Hepatocyte (in vitro differentiated cells): ENCODE measurements around the gene DAAM1. TPM values are rescaled to one million over a fixed set of nuclear protein-coding genes. Genes with fewer than 3 reads are reported as not detected.
A peak's percentile ranks its signal among the peaks of the same experiment; 100 is the strongest.

ENCODE experiments used
- DNase-seq: peaks from one replicate; pipeline ENCODE4 v3.0.0-alpha.2; 2016; ENCODE audit warnings: low spot score
- H2AFZ ChIP-seq: fragments of 200-600 bp; sonication (generic); 2 replicates; pipeline ENCODE4 v1.6.0; 2016; ENCODE audit warnings: antibody characterized with exemption, mild to moderate bottlenecking
- H3K27ac ChIP-seq: fragments of 200-600 bp; sonication (generic); 2 replicates; pipeline ENCODE4 v1.5.1; 2016; ENCODE audit warnings: mild to moderate bottlenecking
- H3K27me3 ChIP-seq: fragments of 200-600 bp; sonication (generic); 2 replicates; pipeline ENCODE4 v1.6.1; 2016
- H3K36me3 ChIP-seq: fragments of 200-600 bp; sonication (generic); replicated peaks from 2 replicates; pipeline ENCODE4 v1.5.1; 2016; ENCODE audit warnings: low read depth; ENCODE audit not compliant: insufficient read depth
- H3K4me1 ChIP-seq: fragments of 200-600 bp; sonication (generic); 2 replicates; pipeline ENCODE4 v1.5.1; 2016; ENCODE audit warnings: mild to moderate bottlenecking, moderate library complexity; ENCODE audit not compliant: insufficient read depth
- H3K4me2 ChIP-seq: fragments of 200-600 bp; sonication (generic); 2 replicates; pipeline ENCODE4 v1.6.0; 2016
- H3K4me3 ChIP-seq: fragments of 200-600 bp; sonication (generic); 2 replicates; pipeline ENCODE4 v1.5.1; 2016; ENCODE audit warnings: mild to moderate bottlenecking
- H3K79me2 ChIP-seq: fragments of 200-600 bp; sonication (generic); 2 replicates; pipeline ENCODE4 v1.6.0; 2017; ENCODE audit warnings: mild to moderate bottlenecking
- H3K9me2 ChIP-seq: fragments of 200-600 bp; sonication (generic); replicated peaks from 2 replicates; pipeline ENCODE4 v1.6.0; 2017; ENCODE audit warnings: mild to moderate bottlenecking; ENCODE audit not compliant: insufficient read depth
- H3K9me3 ChIP-seq: fragments of 200-600 bp; sonication (generic); 2 replicates; pipeline ENCODE4 v1.5.1; 2016; ENCODE audit warnings: low read depth, mild to moderate bottlenecking
- H4K20me1 ChIP-seq: fragments of 200-600 bp; sonication (generic); 2 replicates; pipeline ENCODE4 v1.6.0; 2016; ENCODE audit warnings: mild to moderate bottlenecking; ENCODE audit not compliant: insufficient read depth, poor library complexity, severe bottlenecking
- EZH2 ChIP-seq: fragments of 200-600 bp; sonication (generic); IDR thresholded peaks from 2 replicates; pipeline ENCODE4 v1.6.1; 2016; ENCODE audit warnings: antibody characterized with exemption, mild to moderate bottlenecking, borderline replicate concordance
- EZH2phosphoT487 ChIP-seq: fragments of 200-600 bp; sonication (generic); IDR thresholded peaks from one replicate; pipeline ENCODE4 v1.6.1; 2018; ENCODE audit warnings: antibody characterized with exemption, mild to moderate bottlenecking, low read depth, moderate library complexity; ENCODE audit not compliant: unreplicated experiment, severe bottlenecking
- WGBS: methylation state at CpG from one replicate; pipeline ENCODE4 v1.1.6; 2016; ENCODE audit warnings: low lambda C conversion rate; ENCODE audit errors: missing lambda C conversion rate; 5-methylcytosine and 5-hydroxymethylcytosine counted together
- polyA plus RNA-seq: library from polyadenylated mRNA; unstranded; fragments of >200 nt; fragmentation: Nextera tagmentation; extraction: Ambion mirVana; gene quantifications from 2 replicates; pipeline ENCODE4 v1.2.1, GENCODE V29; 2016
- total RNA-seq: library from RNA; depleted of rRNA; stranded (reverse); fragments of >200 nt; gene quantifications from 2 replicates; pipeline ENCODE4 v1.2.3, GENCODE V29; 2014
- TF ChIP-seq, protein P1 (sequence below): fragments of 200-600 bp; sonication (generic); IDR thresholded peaks from 2 replicates; pipeline ENCODE4 v1.5.1; 2016; ENCODE audit warnings: antibody characterized with exemption, mild to moderate bottlenecking; ENCODE audit not compliant: poor library complexity

DAAM1 gene
- total RNA-seq (23.1 and 23.7 TPM in 2 replicates), polyA plus RNA-seq (19.0 and 21.6 TPM in 2 replicates)

DNA sequence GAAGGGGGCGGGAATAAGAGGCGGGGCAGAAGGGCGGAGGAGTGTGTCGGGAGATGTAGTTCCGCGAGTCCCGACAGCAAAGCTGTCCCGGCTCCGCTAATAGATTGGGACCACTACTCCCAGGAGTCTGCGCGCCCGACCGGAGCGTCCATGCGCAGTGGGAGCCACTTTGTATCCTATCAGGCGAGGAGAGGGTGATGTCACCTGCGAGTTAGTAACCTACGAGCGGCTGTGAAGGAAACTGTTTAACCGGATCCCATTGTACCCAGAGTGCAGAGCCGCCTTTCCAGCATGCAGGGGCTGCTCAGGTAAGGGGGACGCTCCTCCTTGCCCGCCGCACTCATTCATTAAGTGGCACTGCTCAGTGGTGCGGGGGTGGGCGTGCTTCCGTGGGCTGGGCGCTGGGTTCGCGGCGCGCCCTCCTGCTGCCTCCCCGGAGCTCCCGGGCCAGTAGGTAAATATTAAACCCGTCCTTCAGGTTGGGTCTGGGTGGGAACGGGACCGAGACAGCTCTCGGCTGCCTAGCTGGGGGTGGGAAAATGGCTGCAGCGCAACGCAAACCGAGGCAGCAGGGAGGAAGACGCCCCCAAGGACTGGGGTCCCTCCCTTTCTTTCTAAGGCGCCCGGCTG lies at the start of gene DAAM1:
Gene DAAM1, plus strand, starts transcription at position 207 of the 630 bp plus-strand sequence. CDS start 74,811 bp downstream, outside the sequence.
- Histone ChIP-seq H4K20me1 (peaks cover 29% of the 10 kb centered on the region), H3K4me3 (peak within 1 kb of the TSS; percentile 66), H3K9me2 (no peaks in the 10 kb centered on the region), H2AFZ (peak within 1 kb of the TSS; percentile 59), H3K4me2 (peak within 1 kb of the TSS; percentile 88), H3K4me1 (peaks cover 22% of the 10 kb centered on the region), H3K9me3 (no peaks in the 10 kb centered on the region), H3K27me3 (no peaks in the 10 kb centered on the region), H3K27ac (peak within 1 kb of the TSS; percentile 94), H3K79me2 (peaks cover 43% of the 10 kb centered on the region), H3K36me3 (no peaks in the 10 kb centered on the region)
- TF ChIP-seq EZH2phosphoT487 = no peak
- TF ChIP-seq, protein P1, sequence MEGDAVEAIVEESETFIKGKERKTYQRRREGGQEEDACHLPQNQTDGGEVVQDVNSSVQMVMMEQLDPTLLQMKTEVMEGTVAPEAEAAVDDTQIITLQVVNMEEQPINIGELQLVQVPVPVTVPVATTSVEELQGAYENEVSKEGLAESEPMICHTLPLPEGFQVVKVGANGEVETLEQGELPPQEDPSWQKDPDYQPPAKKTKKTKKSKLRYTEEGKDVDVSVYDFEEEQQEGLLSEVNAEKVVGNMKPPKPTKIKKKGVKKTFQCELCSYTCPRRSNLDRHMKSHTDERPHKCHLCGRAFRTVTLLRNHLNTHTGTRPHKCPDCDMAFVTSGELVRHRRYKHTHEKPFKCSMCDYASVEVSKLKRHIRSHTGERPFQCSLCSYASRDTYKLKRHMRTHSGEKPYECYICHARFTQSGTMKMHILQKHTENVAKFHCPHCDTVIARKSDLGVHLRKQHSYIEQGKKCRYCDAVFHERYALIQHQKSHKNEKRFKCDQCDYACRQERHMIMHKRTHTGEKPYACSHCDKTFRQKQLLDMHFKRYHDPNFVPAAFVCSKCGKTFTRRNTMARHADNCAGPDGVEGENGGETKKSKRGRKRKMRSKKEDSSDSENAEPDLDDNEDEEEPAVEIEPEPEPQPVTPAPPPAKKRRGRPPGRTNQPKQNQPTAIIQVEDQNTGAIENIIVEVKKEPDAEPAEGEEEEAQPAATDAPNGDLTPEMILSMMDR = peak; percentile 10
- 2% methylated on average over 31 of the region's 44 CpGs for WGBS
- DNase-seq = peak; percentile 98

DNA sequence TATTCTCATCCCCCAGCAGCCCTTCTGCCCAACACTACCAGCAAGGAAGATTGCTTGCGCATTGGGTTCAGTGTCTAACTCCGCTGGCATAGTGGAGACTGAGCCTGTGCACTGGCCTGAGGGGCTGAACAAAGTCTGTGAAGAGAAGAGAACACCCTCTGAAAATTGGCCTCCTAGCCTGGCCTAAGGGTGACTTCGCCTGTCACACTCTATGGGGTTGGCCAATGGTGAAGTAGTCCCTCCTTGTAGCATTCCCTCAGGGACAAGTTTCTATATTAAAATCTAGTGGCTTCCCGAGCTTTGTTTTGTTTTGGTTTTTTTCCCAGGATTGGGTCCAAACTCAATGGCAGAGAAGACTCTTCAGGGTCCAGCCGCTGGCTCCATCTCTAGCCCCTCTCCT lies 49.1 kb upstream of the DAAM1 start:
- 93% methylated on average over 5 of the region's 5 CpGs for WGBS

DNA sequence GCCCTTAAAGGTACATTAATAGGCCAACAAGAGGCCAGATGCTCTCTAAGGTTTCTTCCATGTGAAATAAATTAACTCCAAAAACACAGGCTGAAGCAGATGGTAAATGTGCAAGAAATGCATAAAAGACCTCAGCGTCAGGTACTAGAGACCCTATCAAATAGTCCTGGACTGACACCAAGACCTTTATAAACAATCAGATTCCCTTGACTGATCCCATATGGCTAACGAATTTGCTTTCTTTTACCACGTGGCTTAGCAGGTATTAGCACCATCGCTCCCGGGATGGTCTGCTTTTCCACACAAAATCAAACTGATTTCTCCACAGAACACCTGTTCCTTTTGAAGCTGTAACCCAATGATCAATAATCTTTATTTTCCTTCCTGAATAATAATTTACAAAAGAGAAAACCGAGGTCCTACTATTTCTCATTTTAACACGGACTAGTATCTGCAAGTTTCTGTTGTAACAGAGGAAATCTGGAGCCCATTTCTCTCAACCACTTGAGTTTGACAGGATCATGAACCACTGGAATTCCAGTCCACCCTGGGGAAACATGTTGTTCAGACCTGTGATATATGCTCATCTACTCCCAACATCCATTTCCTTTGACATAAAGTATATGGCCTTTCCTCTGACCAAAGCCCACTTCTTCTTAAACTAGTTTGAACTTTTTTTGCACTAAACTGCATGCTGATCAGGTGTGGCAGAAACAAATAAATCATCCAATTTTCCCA lies 48.2 kb upstream of the DAAM1 start:
- Histone ChIP-seq H3K9me3 (no peaks in the 10 kb centered on the region), H3K79me2 (no peaks in the 10 kb centered on the region), H3K36me3 (no peaks in the 10 kb centered on the region), H2AFZ (no peak overlapping the region), H4K20me1 (no peaks in the 10 kb centered on the region), H3K27ac (no peak overlapping the region), H3K4me2 (no peak overlapping the region), H3K4me1 (no peaks in the 10 kb centered on the region), H3K4me3 (no peak overlapping the region), H3K9me2 (no peaks in the 10 kb centered on the region), H3K27me3 (no peaks in the 10 kb centered on the region)
- no peak for DNase-seq
- TF ChIP-seq, protein P1 = no peak
- TF ChIP-seq EZH2phosphoT487 (no peak), EZH2 (no peak)
- WGBS = 60% methylated on average over 7 of the region's 7 CpGs

More for the DNA sequence above, 49.1 kb upstream of the DAAM1 start:
- H3K4me3 ChIP-seq = no peak overlapping the region
- no peaks in the 10 kb centered on the region for H3K36me3 ChIP-seq
- no peak for DNase-seq
- no peaks in the 10 kb centered on the region for H3K27me3 ChIP-seq
- TF ChIP-seq, protein P1 = no peak
- no peak for TF ChIP-seq EZH2phosphoT487
- no peaks in the 10 kb centered on the region for H3K9me3 ChIP-seq
- H3K4me2 ChIP-seq = no peak overlapping the region
- no peaks in the 10 kb centered on the region for H3K4me1 ChIP-seq
- H2AFZ ChIP-seq = no peak overlapping the region
- no peaks in the 10 kb centered on the region for H3K79me2 ChIP-seq
- H3K27ac ChIP-seq = no peak overlapping the region
- H4K20me1 ChIP-seq = no peaks in the 10 kb centered on the region
- H3K9me2 ChIP-seq = no peaks in the 10 kb centered on the region
